HG02970 (cell line): ENCODE data around the gene PAPLN.
"Not testable (repeated sequence)": the region's sequence is repeated elsewhere in the genome, so short reads cannot be mapped to it uniquely, and the experiment has no call there.

Source experiments
- ATAC-seq: cut with Tn5 transposase; IDR thresholded peaks from one replicate; pipeline ENCODE4 v1.9.1; 2021; ENCODE audit warnings: mild to moderate bottlenecking, moderate library complexity, moderate number of reproducible peaks; ENCODE audit not compliant: unreplicated experiment, low FRiP score

PAPLN gene

GRCh38 chr14:73283608-73284379, 46.5 kb downstream of the PAPLN start:
- ATAC-seq, result no peak

- ATAC-seq, result no peak
These were observed 48.7 kb downstream of the PAPLN start for GRCh38 chr14:73285979-73286378.

GRCh38 chr14:73286598-73286997, 49.3 kb downstream of the PAPLN start:
- ATAC-seq, result no peak

GRCh38 chr14:73287071-73287470, 49.8 kb downstream of the PAPLN start:
- ATAC-seq, result no peak

- ATAC-seq, result no peak
These were observed 52.0 kb downstream of the PAPLN start for GRCh38 chr14:73289308-73289707.

GRCh38 chr14:73289729-73290128, 52.4 kb downstream of the PAPLN start:
- no peak for ATAC-seq

GRCh38 chr14:73290279-73290678, 53.0 kb downstream of the PAPLN start:
- no peak for ATAC-seq

GRCh38 chr14:73293782-73294781, 56.8 kb downstream of the PAPLN start:
- ATAC-seq, result no peak

- ATAC-seq, result no peak
These were observed 58.0 kb downstream of the PAPLN start for GRCh38 chr14:73295198-73295796.

GRCh38 chr14:73305499-73305898, 68.2 kb downstream of the PAPLN start:
- no peak for ATAC-seq

- ATAC-seq, result no peak
These were observed 70.0 kb downstream of the PAPLN start for GRCh38 chr14:73307261-73307660.

- not testable (repeated sequence) for ATAC-seq
These were observed 71.9 kb downstream of the PAPLN start for GRCh38 chr14:73309207-73309606.

GRCh38 chr14:73311708-73312030, 74.4 kb downstream of the PAPLN start:
- no peak for ATAC-seq

GRCh38 chr14:73312687-73313086, 75.4 kb downstream of the PAPLN start:
- no peak for ATAC-seq

- no peak for ATAC-seq
These were observed 75.8 kb downstream of the PAPLN start for GRCh38 chr14:73313151-73313550.

- no peak for ATAC-seq
These were observed 86.6 kb downstream of the PAPLN start for GRCh38 chr14:73323896-73324399.
